IPS DF 4.7 (cell line): ENCODE measurements around the gene SPRR2B.
"Not testable (repeated sequence)": the region's sequence is repeated elsewhere in the genome, so short reads cannot be mapped to it uniquely, and the experiment has no call there.

Experiments
- DNase-seq: peaks from one replicate; pipeline ENCODE4 v3.0.0-alpha.2; 2013; ENCODE audit warnings: low spot score; ENCODE audit errors: extremely low read depth

The SPRR2B gene

GRCh38 chr1:153035211-153035610 is 36.2 kb downstream of the SPRR2B start:
- DNase-seq = no peak

GRCh38 chr1:153032677-153033308 is 38.6 kb downstream of the SPRR2B start:
- peak; percentile 64 for DNase-seq

GRCh38 chr1:153032073-153032472 is 39.3 kb downstream of the SPRR2B start:
- DNase-seq = no peak

- DNase-seq = no peak
These were observed 40.5 kb downstream of the SPRR2B start, which contains the start of gene SPRR1B for GRCh38 chr1:153030895-153031294. Gene SPRR1B (plus strand): TSS chr1:153031203. CDS start chr1:153032346, 1,143 bp downstream.

DNA sequence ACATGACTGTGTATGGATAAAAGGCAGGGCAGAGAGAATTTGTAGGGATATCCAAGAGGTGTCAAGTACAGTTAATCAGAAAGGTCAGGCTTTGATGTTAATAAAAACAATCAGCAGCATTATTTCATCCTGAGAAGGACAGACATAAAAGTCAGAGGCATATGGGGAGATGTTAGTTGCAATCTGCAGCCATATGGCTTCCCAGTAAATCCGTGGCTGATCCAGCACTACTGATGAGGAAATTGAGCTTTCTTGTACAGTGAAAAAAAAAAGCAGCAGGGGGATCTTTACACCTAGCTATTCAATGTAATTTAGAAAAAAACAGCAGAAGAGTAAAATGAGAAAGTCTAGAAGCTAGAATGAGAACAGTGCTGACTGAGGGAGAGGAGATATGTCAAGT is 42.6 kb downstream of the SPRR2B start:
- DNase-seq = no peak

GRCh38 chr1:153025797-153026196 is 45.6 kb downstream of the SPRR2B start:
- DNase-seq = no peak

- no peak for DNase-seq
These were observed 47.0 kb downstream of the SPRR2B start for GRCh38 chr1:153024413-153024812.

DNA sequence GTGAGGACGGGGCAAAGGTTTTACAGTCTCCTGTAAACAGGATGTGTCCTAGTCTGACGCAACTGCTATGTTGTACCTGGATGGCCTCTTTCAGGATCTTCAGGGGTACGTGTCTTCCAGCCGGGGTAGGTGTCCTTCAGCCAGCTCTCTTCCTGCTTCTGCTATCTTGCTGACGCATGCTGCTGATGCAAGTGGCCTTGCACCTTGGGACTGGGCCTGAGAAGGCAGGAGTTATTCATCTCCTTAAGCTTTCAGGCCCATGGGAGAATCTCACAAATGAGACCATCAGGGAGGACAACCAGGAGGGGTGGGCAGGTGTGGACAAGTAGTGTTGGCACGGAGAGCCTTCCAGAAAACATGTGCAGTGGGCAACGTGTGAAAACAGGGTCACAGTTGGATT is 48.3 kb downstream of the SPRR2B start:
- no peak for DNase-seq

GRCh38 chr1:153022340-153022739 is 49.1 kb downstream of the SPRR2B start:
- DNase-seq = not testable (repeated sequence)

- not testable (repeated sequence) for DNase-seq
These were observed 49.6 kb downstream of the SPRR2B start for GRCh38 chr1:153021829-153022228.
